Cardiac fibroblast (primary cell): ENCODE results near the gene GCC1.
A peak's percentile ranks its signal among the peaks of the same experiment; 100 is the strongest.

Experiments used
- DNase-seq, 2 donors: peaks; one replicate each; pipeline versions ENCODE4 v3.0.0 to v3.0.0-alpha.2; 2010; ENCODE audit warnings: low read depth in 2 of 2
- H3K4me3 ChIP-seq, 2 donors: replicated peaks in 1 of 2; 1 replicate in 1 of 2; 2 replicates in 1 of 2; pipeline ENCODE4 v1.5.1; 2011; ENCODE audit warnings: low read depth in 2 of 2, low read length in 2 of 2, mild to moderate bottlenecking in 2 of 2, moderate library complexity in 1 of 2
- CTCF ChIP-seq: IDR thresholded peaks from one replicate; pipeline ENCODE4 v1.5.1; 2011; ENCODE audit warnings: low read depth, mild to moderate bottlenecking, low read length, inconsistent platforms

GCC1 gene

GRCh38 chr7:127609297-127609696 is 23.9 kb upstream of the GCC1 start:
- no peak for DNase-seq
- no peak overlapping the region for H3K4me3 ChIP-seq
- no peak for TF ChIP-seq CTCF

DNA sequence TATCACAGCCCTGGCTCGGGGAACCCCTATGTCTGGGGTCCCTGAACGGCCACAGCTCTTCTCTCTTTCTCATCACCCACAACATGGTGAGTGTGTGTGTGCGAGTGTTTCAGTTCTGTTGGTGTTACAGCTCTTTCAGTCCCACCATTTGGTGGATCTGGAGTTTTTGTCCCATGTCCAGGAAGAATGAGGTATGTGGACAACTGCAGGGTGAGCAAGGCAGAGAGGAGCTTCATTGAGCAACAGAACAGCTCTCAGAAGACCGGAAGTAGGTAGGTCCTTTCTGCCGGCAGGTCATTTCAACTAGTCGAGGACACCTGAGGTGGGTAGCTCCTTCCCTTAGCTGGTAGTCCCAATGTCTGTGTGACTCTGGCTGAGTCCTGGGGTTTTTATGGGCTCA is 23.1 kb upstream of the GCC1 start:
- H3K4me3 ChIP-seq: no peak overlapping the region
- DNase-seq: no peak
- TF ChIP-seq CTCF: no peak

- no peak for TF ChIP-seq CTCF
- H3K4me3 ChIP-seq: no peak overlapping the region
- DNase-seq: no peak
Measured at GRCh38 chr7:127600885-127601284, 15.5 kb upstream of the GCC1 start.

- DNase-seq: peak in 1 of 2 donors; percentile 24
- TF ChIP-seq CTCF: peak; percentile 38
Measured at GRCh38 chr7:127598318-127598717, 12.9 kb upstream of the GCC1 start.

DNA sequence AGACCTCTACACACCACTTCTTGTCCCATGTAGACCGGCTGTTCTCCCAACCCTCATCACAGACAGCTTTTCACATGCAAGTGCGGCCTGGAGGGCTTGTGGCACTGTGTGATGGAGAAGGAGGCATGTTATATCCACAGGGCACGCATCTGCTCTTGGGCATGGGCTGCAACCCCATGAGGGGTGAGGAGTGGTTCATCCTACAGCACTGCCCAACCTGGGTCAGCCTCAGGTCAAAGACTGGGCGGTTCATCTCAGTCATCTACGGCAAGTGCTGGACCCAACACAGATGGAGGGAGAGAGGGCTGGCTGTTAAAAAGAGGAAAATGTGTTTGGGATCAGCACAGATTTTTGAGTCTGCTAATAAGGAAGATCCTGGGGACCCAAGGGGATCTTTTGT is 10.3 kb upstream of the GCC1 start:
- no peak for TF ChIP-seq CTCF
- no peak overlapping the region for H3K4me3 ChIP-seq
- no peak for DNase-seq

More at GRCh38 chr7:127598318-127598717, 12.9 kb upstream of the GCC1 start:
- H3K4me3 ChIP-seq: no peak overlapping the region

GRCh38 chr7:127594490-127594889 is 9.1 kb upstream of the GCC1 start:
- DNase-seq: no peak
- TF ChIP-seq CTCF: no peak
- no peak overlapping the region for H3K4me3 ChIP-seq

GRCh38 chr7:127592550-127592949 is 7.2 kb upstream of the GCC1 start:
- H3K4me3 ChIP-seq: no peak overlapping the region
- no peak for TF ChIP-seq CTCF
- DNase-seq: no peak
